K562 (cell line): ENCODE measurements around the gene CCDC127.
"Not testable (repeated sequence)": the region's sequence is repeated elsewhere in the genome, so short reads cannot be mapped to it uniquely, and the experiment has no call there.

Source experiments
- NR2C2 ChIP-seq, 2 experiments: fragments of 200-800 bp in 1 of 2; sonication (Bioruptor generic) in 1 of 2; sonication (generic) in 1 of 2; formaldehyde crosslinking in 1 of 2; IDR thresholded peaks; 2 replicates each; pipeline versions ENCODE4 v1.6.1 to v1.8.0; 2016 to 2022; ENCODE audit warnings: mild to moderate bottlenecking in 1 of 2, missing compliant biosample characterization in 1 of 2, missing genetic modification characterization in 1 of 2, missing genetic modification reagents in 1 of 2
- POLR2A ChIP-seq: fragments of 450-650 bp; conservative IDR thresholded peaks from 2 replicates; pipeline ENCODE4 v1.6.1; 2016
- RBBP5 ChIP-seq: fragments of 200-600 bp; sonication (generic); IDR thresholded peaks from 2 replicates; pipeline ENCODE4 v1.6.1; 2012; ENCODE audit warnings: borderline replicate concordance, mild to moderate bottlenecking, low read length, control low read depth, inconsistent platforms; ENCODE audit not compliant: insufficient read depth, poor library complexity, severe bottlenecking
- ZNF347 ChIP-seq: fragments of 450-650 bp; formaldehyde crosslinking; IDR thresholded peaks from 2 replicates; pipeline ENCODE4 v1.4.0; 2020; ENCODE audit warnings: low read depth, mild to moderate bottlenecking, moderate library complexity
- ZZZ3 ChIP-seq: fragments of 450-650 bp; IDR thresholded peaks from 2 replicates; pipeline ENCODE4 v1.6.1; 2016; ENCODE audit warnings: antibody characterized with exemption, mild to moderate bottlenecking, moderate library complexity

GRCh38 chr5:251016-251415 lies 33.1 kb upstream of the CCDC127 start:
- TF ChIP-seq RBBP5; ZZZ3; NR2C2 (CRISPR knock-in tag; IDR thresholded peaks at IDR 0.05); NR2C2 (tag; IDR thresholded peaks at IDR 0.05); ZNF347; POLR2A: not testable (repeated sequence)
